Testis (tissue), 3 donors: ENCODE results near the gene TRUB1. TPM values are rescaled to one million over a fixed set of nuclear protein-coding genes. Genes with fewer than 3 reads are reported as not detected.

ENCODE experiments used
- DNase-seq: peaks from one replicate; pipeline ENCODE4 v3.0.0-alpha.2; 2019
- H3K27ac ChIP-seq, 2 donors: fragments of 200-600 bp; sonication (generic); one replicate each; pipeline ENCODE4 v1.5.1; 2019
- H3K27me3 ChIP-seq: fragments of 200-600 bp; sonication (generic); one replicate; pipeline ENCODE4 v1.5.1; 2019
- H3K36me3 ChIP-seq: fragments of 200-600 bp; sonication (generic); one replicate; pipeline ENCODE4 v1.5.1; 2017; ENCODE audit warnings: low read depth; ENCODE audit errors: missing control alignments
- H3K4me1 ChIP-seq: fragments of 200-600 bp; sonication (generic); one replicate; pipeline ENCODE4 v1.5.1; 2019
- H3K4me3 ChIP-seq, 2 donors: fragments of 200-600 bp; sonication (generic); one replicate each; pipeline ENCODE4 v1.5.1; 2017 to 2019
- H3K9me3 ChIP-seq: fragments of 200-600 bp; sonication (generic); one replicate; pipeline ENCODE4 v1.5.1; 2017
- POLR2A ChIP-seq: fragments of 450-650 bp; IDR thresholded peaks from one replicate; pipeline ENCODE4 v1.6.1; 2017; ENCODE audit warnings: antibody characterized with exemption, mild to moderate bottlenecking, moderate library complexity
- WGBS, 2 donors: methylation state at CpG; one replicate each; pipeline ENCODE4 v1.1.5; 2018; 5-methylcytosine and 5-hydroxymethylcytosine counted together
- intact Hi-C: fragments of 100-400 bp; cut with DNase I; formaldehyde crosslinking; loops from one replicate; pipeline ENCODE4 v1.15.1; 2023; ENCODE audit warnings: low total_unique reads
- polyA plus RNA-seq: library from polyadenylated mRNA; stranded (reverse); fragments of 350-450 nt; fragmentation: Illumina TruSeq; extraction: RNeasy Lipid Tissue Mini Kit (QIAGEN cat#74804); gene quantifications from one replicate; pipeline ENCODE4 v1.2.3, GENCODE V29; 2014; ENCODE audit warnings: low read depth, low replicate concordance; ENCODE audit not compliant: insufficient read depth
- total RNA-seq, 2 donors: library from RNA; depleted of rRNA; stranded (reverse); fragments of >200 nt; gene quantifications; one replicate each; pipeline ENCODE4 v1.2.3, GENCODE V29; 2016
- TF ChIP-seq, protein P1 (sequence below), 3 experiments: fragments of 450-650 bp in 2 of 3; fragments of 200-600 bp in 1 of 3; sonication (generic) in 1 of 3; IDR thresholded peaks; one replicate each; pipeline ENCODE4 v1.5.1; 2016 to 2019; ENCODE audit warnings: antibody characterized with exemption in 3 of 3, mild to moderate bottlenecking in 2 of 3, moderate library complexity in 1 of 3

TRUB1 gene
- total and polyA plus RNA-seq, 3 donors from 2014 or later = 33.5 to 44.5 (median 43.5) TPM

- H3K27me3 ChIP-seq = no peaks in the 10 kb centered on the region
- H3K27ac ChIP-seq = no peak overlapping the region
- H3K4me3 ChIP-seq = no peak overlapping the region
- no peaks in the 10 kb centered on the region for H3K9me3 ChIP-seq
- WGBS, 2 donors = 57 to 78% methylated on average over 5 of the region's 5 CpGs
- no peaks in the 10 kb centered on the region for H3K36me3 ChIP-seq
- no peak for DNase-seq
- intact Hi-C loops = no loop called here
- TF ChIP-seq POLR2A = no peak
- TF ChIP-seq, protein P1, sequence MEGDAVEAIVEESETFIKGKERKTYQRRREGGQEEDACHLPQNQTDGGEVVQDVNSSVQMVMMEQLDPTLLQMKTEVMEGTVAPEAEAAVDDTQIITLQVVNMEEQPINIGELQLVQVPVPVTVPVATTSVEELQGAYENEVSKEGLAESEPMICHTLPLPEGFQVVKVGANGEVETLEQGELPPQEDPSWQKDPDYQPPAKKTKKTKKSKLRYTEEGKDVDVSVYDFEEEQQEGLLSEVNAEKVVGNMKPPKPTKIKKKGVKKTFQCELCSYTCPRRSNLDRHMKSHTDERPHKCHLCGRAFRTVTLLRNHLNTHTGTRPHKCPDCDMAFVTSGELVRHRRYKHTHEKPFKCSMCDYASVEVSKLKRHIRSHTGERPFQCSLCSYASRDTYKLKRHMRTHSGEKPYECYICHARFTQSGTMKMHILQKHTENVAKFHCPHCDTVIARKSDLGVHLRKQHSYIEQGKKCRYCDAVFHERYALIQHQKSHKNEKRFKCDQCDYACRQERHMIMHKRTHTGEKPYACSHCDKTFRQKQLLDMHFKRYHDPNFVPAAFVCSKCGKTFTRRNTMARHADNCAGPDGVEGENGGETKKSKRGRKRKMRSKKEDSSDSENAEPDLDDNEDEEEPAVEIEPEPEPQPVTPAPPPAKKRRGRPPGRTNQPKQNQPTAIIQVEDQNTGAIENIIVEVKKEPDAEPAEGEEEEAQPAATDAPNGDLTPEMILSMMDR (IDR thresholded peaks at IDR 0.05) = no peak
- H3K4me1 ChIP-seq = no peaks in the 10 kb centered on the region
Observed at GRCh38 chr10:114974625-114975024, 36.6 kb downstream of the TRUB1 start.

DNA sequence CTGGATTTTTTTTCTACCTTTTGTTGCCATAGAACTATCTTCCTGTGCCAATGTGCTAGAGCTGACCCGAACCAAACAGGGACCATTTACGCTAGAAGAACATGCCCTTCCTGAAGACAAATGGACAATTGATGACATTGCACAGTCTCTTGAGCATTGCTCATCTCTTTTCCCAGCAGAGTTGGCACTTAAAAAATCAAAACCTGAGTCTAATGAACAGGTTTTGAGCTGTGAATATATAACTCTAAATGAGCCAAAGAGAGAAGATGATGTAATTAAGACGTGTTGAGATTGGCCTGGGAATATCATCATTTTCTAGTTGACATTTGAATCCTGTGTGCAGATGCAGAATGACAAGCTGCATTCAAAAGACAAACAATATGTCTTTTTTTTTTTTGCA is 37.1 kb downstream of the TRUB1 start:
- Histone ChIP-seq H3K4me3 (no peak overlapping the region), H3K27me3 (no peaks in the 10 kb centered on the region), H3K4me1 (no peaks in the 10 kb centered on the region), H3K9me3 (no peaks in the 10 kb centered on the region), H3K27ac (no peak overlapping the region), H3K36me3 (no peaks in the 10 kb centered on the region)
- 87 to 92% methylated on average over 3 of the region's 3 CpGs for WGBS, 2 donors
- DNase-seq = no peak
- TF ChIP-seq POLR2A = no peak
- TF ChIP-seq, protein P1 (IDR thresholded peaks at IDR 0.05) = no peak
- intact Hi-C loops = no loop called here

- no peaks in the 10 kb centered on the region for H3K27me3 ChIP-seq
- H3K4me1 ChIP-seq = no peaks in the 10 kb centered on the region
- H3K27ac ChIP-seq = no peak overlapping the region
- no peak overlapping the region for H3K4me3 ChIP-seq
- TF ChIP-seq, protein P1 (IDR thresholded peaks at IDR 0.05) = no peak
- TF ChIP-seq POLR2A = no peak
- intact Hi-C loops = no loop called here
- no peak for DNase-seq
- H3K9me3 ChIP-seq = no peaks in the 10 kb centered on the region
- H3K36me3 ChIP-seq = no peaks in the 10 kb centered on the region
Observed at GRCh38 chr10:114982989-114983388, 45.0 kb downstream of the TRUB1 start.

DNA sequence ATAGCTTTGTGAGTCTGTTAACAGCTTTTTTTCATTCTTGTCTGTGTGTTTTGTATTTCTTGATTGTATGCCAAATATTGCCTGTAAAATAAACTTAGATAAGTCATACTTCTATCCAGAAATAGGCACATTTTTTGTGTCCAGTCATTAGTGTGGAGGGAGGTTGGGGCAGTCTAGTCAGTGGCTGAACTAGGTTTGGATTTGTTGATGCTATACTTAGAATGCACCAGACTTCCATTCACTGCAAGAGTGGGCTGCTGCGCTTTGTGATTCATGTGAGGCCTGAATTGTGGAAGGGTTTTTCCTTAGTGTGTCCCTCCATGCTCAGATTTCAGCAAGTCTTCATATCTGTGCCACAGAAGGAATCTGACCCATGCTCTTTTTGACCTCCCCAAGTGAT is 50.0 kb downstream of the TRUB1 start:
- Histone ChIP-seq H3K4me1 (no peaks in the 10 kb centered on the region), H3K27ac (no peak overlapping the region), H3K4me3 (no peak overlapping the region), H3K36me3 (no peaks in the 10 kb centered on the region), H3K27me3 (no peaks in the 10 kb centered on the region), H3K9me3 (no peaks in the 10 kb centered on the region)
- WGBS, 2 donors = 96 to 100% methylated on average over 1 of the region's 1 CpG
- no peak for DNase-seq
- intact Hi-C loops = no loop called here
- TF ChIP-seq, protein P1 (IDR thresholded peaks at IDR 0.05) = no peak
- TF ChIP-seq POLR2A = no peak

GRCh38 chr10:114990586-114990985 is 52.6 kb downstream of the TRUB1 start:
- 67 to 94% methylated on average over 3 of the region's 3 CpGs for WGBS, 2 donors
- Histone ChIP-seq H3K36me3 (no peaks in the 10 kb centered on the region), H3K4me1 (no peaks in the 10 kb centered on the region), H3K4me3 (no peak overlapping the region), H3K27me3 (no peaks in the 10 kb centered on the region), H3K9me3 (no peaks in the 10 kb centered on the region), H3K27ac (no peak overlapping the region)
- intact Hi-C loops = no loop called here
- no peak for DNase-seq
- no peak for TF ChIP-seq POLR2A
- TF ChIP-seq, protein P1 (IDR thresholded peaks at IDR 0.05) = no peak
